Psoas muscle (tissue), 8 donors: ENCODE results near the gene CAPN9. TPM values are rescaled to one million over a fixed set of nuclear protein-coding genes. Genes with fewer than 3 reads are reported as not detected.

Experiments
- ATAC-seq, 4 donors: fragments of 200-7000 bp; cut with Tn5 transposase; one replicate each; pipeline ENCODE4 v1.9.1; 2020; ENCODE audit warnings: moderate library complexity in 3 of 4, mild to moderate bottlenecking in 2 of 4
- DNase-seq, 2 donors: peaks; one replicate each; pipeline ENCODE4 v3.0.0-alpha.2; 2020
- H3K27ac ChIP-seq: fragments of 200-600 bp; one replicate; pipeline ENCODE4 v1.8.0; 2022
- H3K27me3 ChIP-seq, 3 donors: fragments of 200-600 bp in 1 of 3; one replicate each; pipeline versions ENCODE4 v1.6.1 to v1.8.0; 2013 to 2022; ENCODE audit warnings: low read length in 2 of 3, mild to moderate bottlenecking in 2 of 3, moderate library complexity in 1 of 3; ENCODE audit not compliant: insufficient read depth in 3 of 3
- H3K36me3 ChIP-seq, 2 donors: fragments of 200-600 bp in 1 of 2; one replicate each; pipeline versions ENCODE4 v1.6.1 to v1.8.0; 2013 to 2022; ENCODE audit warnings: low read depth in 1 of 2, mild to moderate bottlenecking in 1 of 2, moderate library complexity in 1 of 2; ENCODE audit not compliant: insufficient read depth in 1 of 2
- H3K4me1 ChIP-seq: fragments of 200-600 bp; one replicate; pipeline ENCODE4 v1.8.0; 2022
- H3K4me3 ChIP-seq: fragments of 200-600 bp; one replicate; pipeline ENCODE4 v1.8.0; 2022; ENCODE audit warnings: mild to moderate bottlenecking
- H3K9me3 ChIP-seq: fragments of 200-600 bp; one replicate; pipeline ENCODE4 v1.8.0; 2022
- CTCF ChIP-seq: fragments of 200-600 bp; IDR thresholded peaks from one replicate; pipeline ENCODE4 v1.8.0; 2022; ENCODE audit warnings: antibody characterized with exemption
- WGBS, 3 donors: extraction: QIAGEN DNeasy Blood & Tissue Kit; methylation state at CpG; one replicate each; pipeline versions ENCODE4 v1.1.6 to v1.1.7; 2013; 5-methylcytosine and 5-hydroxymethylcytosine counted together
- intact Hi-C, 2 donors: fragments of 100-400 bp; cut with DNase I; formaldehyde crosslinking; loops; one replicate each; pipeline versions ENCODE4 v1.11.0 to v1.14.2; 2022
- polyA plus RNA-seq, 3 donors: library from polyadenylated mRNA; stranded (reverse); fragments of 200-250 nt; gene quantifications; one replicate each; pipeline ENCODE4 v1.2.3, GENCODE V29; 2013
- total RNA-seq, 4 donors: library from RNA; stranded (reverse); fragmentation: NEBNext Ultra II Directional in 2 of 4; extraction: Animal tissue kit (Norgen Biotek cat#: 25700) in 2 of 4; gene quantifications; one replicate each; pipeline versions ENCODE4 v1.2.1 to v1.2.4, GENCODE V29; 2021 to 2023
- donor health status: healthy with polysubstance abuse.
- donor health status: DM: no; HTN: no; CAD: no; lungs with moderate emphysema.
- donor health status: Bipolar disorder and iron deficiency.
- donor health status: healthy.
- donor health status: DM: yes; HTN: yes; CAD: no.
- donor health status: DM: no; HTN: no; CAD: no.
- donor health status: DM: no; HTN: no; CAD: no.
- donor health status: DM: yes; HTN: yes; CAD: no.

Gene CAPN9
- total and polyA plus RNA-seq, 7 donors = 0.03 TPM; not detected in 6

GRCh38 chr1:230821346-230821745, 74.2 kb downstream of the CAPN9 start:
- Histone ChIP-seq H3K27ac (no peak overlapping the region), H3K9me3 (no peaks in the 10 kb centered on the region), H3K4me1 (peaks cover 40% of the 10 kb centered on the region), H3K4me3 (no peak overlapping the region), H3K27me3 (no peaks in the 10 kb centered on the region), H3K36me3 (no peaks in the 10 kb centered on the region)
- DNase-seq (no peak), ATAC-seq (no peak)
- no peak for TF ChIP-seq CTCF
- intact Hi-C loops = loop anchor here in 1 of 2 donors (5.0 kb wide), 1 partner anchor 41 kb away; no protein-coding TSS in a partner anchor
- 55 to 58% (median 57%) methylated on average over 4 of the region's 4 CpGs for WGBS, 3 donors

- ATAC-seq (no peak), DNase-seq (peak; percentile 69 to 75)
- Histone ChIP-seq H3K36me3 (no peaks in the 10 kb centered on the region), H3K27ac (peak overlapping the region; percentile 89), H3K27me3 (no peaks in the 10 kb centered on the region), H3K4me1 (peaks cover 48% of the 10 kb centered on the region), H3K4me3 (no peak overlapping the region), H3K9me3 (no peaks in the 10 kb centered on the region)
- 39 to 53% (median 41%) methylated on average over 13 of the region's 13 CpGs for WGBS, 3 donors
- intact Hi-C loops = loop anchor here in 1 of 2 donors (5.0 kb wide), 1 partner anchor 40 kb away; no protein-coding TSS in a partner anchor
- no peak for TF ChIP-seq CTCF
These were observed 74.9 kb downstream of the CAPN9 start for GRCh38 chr1:230822092-230822581.

- intact Hi-C loops = loop anchor here in 1 of 2 donors (5.0 kb wide), 1 partner anchor 39 kb away; no protein-coding TSS in a partner anchor
- no peaks in the 10 kb centered on the region for H3K36me3 ChIP-seq
- no peaks in the 10 kb centered on the region for H3K9me3 ChIP-seq
- peak in 1 of 2 donors; percentile 44 for DNase-seq
- H3K27me3 ChIP-seq = no peaks in the 10 kb centered on the region
- H3K4me3 ChIP-seq = no peak overlapping the region
- no peak for TF ChIP-seq CTCF
- H3K27ac ChIP-seq = peak overlapping the region; percentile 89
- WGBS, 3 donors = 12 to 17% (median 13%) methylated on average over 6 of the region's 6 CpGs
- ATAC-seq = no peak
- H3K4me1 ChIP-seq = peaks cover 56% of the 10 kb centered on the region
These were observed 76.2 kb downstream of the CAPN9 start for GRCh38 chr1:230823426-230823825.

- Histone ChIP-seq H3K4me1 (peaks cover 56% of the 10 kb centered on the region), H3K9me3 (no peaks in the 10 kb centered on the region), H3K27ac (peak overlapping the region; percentile 89), H3K27me3 (no peaks in the 10 kb centered on the region), H3K4me3 (no peak overlapping the region), H3K36me3 (no peaks in the 10 kb centered on the region)
- ATAC-seq (no peak), DNase-seq (no peak)
- TF ChIP-seq CTCF = no peak
- WGBS, 3 donors = 48 to 66% (median 50%) methylated on average over 3 of the region's 3 CpGs
- intact Hi-C loops = loop anchor here in 1 of 2 donors (5.0 kb wide), 1 partner anchor 38 kb away; no protein-coding TSS in a partner anchor
These were observed 76.8 kb downstream of the CAPN9 start for GRCh38 chr1:230823931-230824381.

- ATAC-seq (peak; percentile 50 to 66 (median 58)), DNase-seq (no peak)
- H3K27ac ChIP-seq = peak overlapping the region; percentile 89
- no peaks in the 10 kb centered on the region for H3K9me3 ChIP-seq
- H3K27me3 ChIP-seq = no peaks in the 10 kb centered on the region
- H3K4me3 ChIP-seq = peak overlapping the region; percentile 13
- H3K4me1 ChIP-seq = peaks cover 56% of the 10 kb centered on the region
- intact Hi-C loops = loop anchor here in 1 of 2 donors (5.0 kb wide), 1 partner anchor 38 kb away; no protein-coding TSS in a partner anchor
- no peak for TF ChIP-seq CTCF
- no peaks in the 10 kb centered on the region for H3K36me3 ChIP-seq
- WGBS, 3 donors = 47 to 69% (median 54%) methylated on average over 4 of the region's 4 CpGs
These were observed 77.3 kb downstream of the CAPN9 start for GRCh38 chr1:230824551-230824918.
